ENCODE results near the gene PDXK. TPM values are rescaled to one million over a fixed set of nuclear protein-coding genes. Genes with fewer than 3 reads are reported as not detected.

PDXK gene
- polyA plus RNA-seq, 1 of the 3 experiments (the other 2 are of a cell fraction): 85.7 TPM

DNA sequence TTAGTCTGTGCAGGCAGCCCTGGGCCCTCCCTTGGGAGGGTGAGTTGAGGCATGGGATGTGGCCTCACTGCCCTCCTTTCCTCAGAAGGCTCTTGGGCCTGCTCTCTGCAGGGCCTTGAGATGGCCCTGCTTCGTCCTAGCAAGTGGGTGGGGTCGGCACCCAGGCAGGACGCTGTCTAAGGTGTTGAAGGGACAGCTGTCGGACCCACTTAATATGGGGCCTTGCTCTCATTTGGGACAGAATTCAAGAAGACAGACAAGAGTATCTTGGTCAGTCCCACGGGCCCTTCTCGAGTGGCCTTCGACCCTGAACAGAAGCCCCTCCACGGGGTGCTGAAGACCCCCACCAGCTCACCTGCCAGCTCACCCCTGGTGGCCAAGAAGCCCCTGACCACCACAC is 26.0 kb upstream of the PDXK start:
- CTCF ChIA-PET: interaction anchor here (0.6 to 1.4 kb wide), 2 partner anchors 9 to 20 kb away, joined by 3 to 4 read pairs; no protein-coding TSS in a partner anchor
- no peaks in the 10 kb centered on the region for H3K4me1 ChIP-seq (ENCODE audit: control insufficient read depth in 1 of 2, insufficient read depth in 2 of 2, low read depth in 1 of 2, low read length in 1 of 2)
- no peaks in the 10 kb centered on the region for H3K27me3 ChIP-seq (ENCODE audit: insufficient read depth)
- H3K36me3 ChIP-seq (replicated peaks in 1 of 2; ENCODE audit: control insufficient read depth in 1 of 2, insufficient read depth in 2 of 2, low read length in 1 of 2): peaks cover 15 to 59% of the 10 kb centered on the region in 2 experiments
- no CpG with 5 or more reads among the region's 8 CpGs for WGBS (ENCODE audit: low lambda C conversion rate)
- H3K27ac ChIP-seq (ENCODE audit: low read depth in 2 of 2, low read length in 1 of 2): no peak overlapping the region
- no peak overlapping the region for H3K9ac ChIP-seq
- H3K9me2 ChIP-seq: no peaks in the 10 kb centered on the region
- H3F3A ChIP-seq (replicated peaks; ENCODE audit: insufficient read depth): no peaks in the 10 kb centered on the region
- no peaks in the 10 kb centered on the region for H4K20me1 ChIP-seq (ENCODE audit: insufficient read depth)
- TF ChIP-seq, protein P1, sequence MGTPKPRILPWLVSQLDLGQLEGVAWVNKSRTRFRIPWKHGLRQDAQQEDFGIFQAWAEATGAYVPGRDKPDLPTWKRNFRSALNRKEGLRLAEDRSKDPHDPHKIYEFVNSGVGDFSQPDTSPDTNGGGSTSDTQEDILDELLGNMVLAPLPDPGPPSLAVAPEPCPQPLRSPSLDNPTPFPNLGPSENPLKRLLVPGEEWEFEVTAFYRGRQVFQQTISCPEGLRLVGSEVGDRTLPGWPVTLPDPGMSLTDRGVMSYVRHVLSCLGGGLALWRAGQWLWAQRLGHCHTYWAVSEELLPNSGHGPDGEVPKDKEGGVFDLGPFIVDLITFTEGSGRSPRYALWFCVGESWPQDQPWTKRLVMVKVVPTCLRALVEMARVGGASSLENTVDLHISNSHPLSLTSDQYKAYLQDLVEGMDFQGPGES (IDR thresholded peaks at IDR 0.05; ENCODE audit: low read depth, low read length): no peak
- TF ChIP-seq TAF1 (IDR thresholded peaks at IDR 0.05; ENCODE audit: borderline replicate concordance, low read depth, low read length) (no peak), ELF1 (IDR thresholded peaks at IDR 0.05) (no peak), SMC3 (IDR thresholded peaks at IDR 0.05; ENCODE audit: low read depth, low read length) (no peak), FOXJ3 (CRISPR knock-in tag; IDR thresholded peaks at IDR 0.05) (no peak), TEAD4 (IDR thresholded peaks at IDR 0.05; ENCODE audit: borderline replicate concordance, insufficient read depth) (no peak)
- H3K9me3 ChIP-seq: no peaks in the 10 kb centered on the region
- H2AFZ ChIP-seq (ENCODE audit: low read depth): no peak overlapping the region
- POLR2A ChIA-PET: interaction anchor here (0.6 kb wide), 1 partner anchor 18 kb away, joined by 3 read pairs; no protein-coding TSS in a partner anchor
- DNase-seq: no peak
- H3K4me3 ChIP-seq (ENCODE audit: low read depth in 2 of 2, low read length in 1 of 2): no peak overlapping the region
- H3K4me2 ChIP-seq: no peak overlapping the region
- no peaks in the 10 kb centered on the region for H3K79me2 ChIP-seq (ENCODE audit: insufficient read depth)

DNA sequence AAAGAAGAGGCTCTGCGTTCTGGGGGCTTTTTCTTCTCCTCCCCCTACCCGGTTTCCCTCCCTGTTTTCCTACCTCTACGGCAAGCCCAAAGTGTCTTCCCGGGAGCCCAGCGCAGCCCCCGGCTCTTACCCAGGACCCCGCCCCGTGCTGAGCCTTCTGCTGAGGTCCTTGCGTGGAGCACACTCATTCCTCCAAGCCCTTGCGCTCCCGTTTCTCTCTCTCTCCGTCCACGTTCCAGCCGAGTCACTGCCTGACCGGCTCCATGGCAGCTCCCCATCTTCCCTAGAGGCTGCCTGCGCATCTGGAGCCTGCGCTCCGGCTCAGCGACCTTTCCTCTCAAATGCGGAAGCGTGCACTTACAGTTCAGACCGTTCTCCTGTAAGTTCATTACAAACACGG is 24.9 kb upstream of the PDXK start:
- TF ChIP-seq GATA2 (CRISPR knock-in tag; IDR thresholded peaks at IDR 0.05) (no peak), EZH2phosphoT487 (IDR thresholded peaks at IDR 0.05; ENCODE audit: borderline replicate concordance, low read depth) (no peak), POLR2AphosphoS5 (IDR thresholded peaks at IDR 0.05; ENCODE audit: low read depth, low read length) (no peak), CHD2 (IDR thresholded peaks at IDR 0.05; ENCODE audit: low read length, partially characterized antibody) (no peak), JUND (IDR thresholded peaks at IDR 0.05) (no peak), FOXJ3 (CRISPR knock-in tag; IDR thresholded peaks at IDR 0.05) (no peak), FOSL2 (IDR thresholded peaks at IDR 0.05; ENCODE audit: borderline replicate concordance, low read depth) (no peak), RAD21 (IDR thresholded peaks at IDR 0.05; ENCODE audit: low read length) (no peak), RFX5 (IDR thresholded peaks at IDR 0.05; ENCODE audit: low read length) (no peak), MXI1 (IDR thresholded peaks at IDR 0.05; ENCODE audit: low read depth, low read length) (no peak), SIN3A (IDR thresholded peaks at IDR 0.05; ENCODE audit: borderline replicate concordance, low read depth, low read length) (no peak), MEF2A (IDR thresholded peaks at IDR 0.05; ENCODE audit: borderline replicate concordance, low read depth) (no peak), NRF1 (IDR thresholded peaks at IDR 0.05; ENCODE audit: low read depth, low read length) (no peak), TAF1 (IDR thresholded peaks at IDR 0.05; ENCODE audit: borderline replicate concordance, low read depth, low read length) (no peak), ELF1 (IDR thresholded peaks at IDR 0.05) (no peak)
- TF ChIP-seq, protein P2, sequence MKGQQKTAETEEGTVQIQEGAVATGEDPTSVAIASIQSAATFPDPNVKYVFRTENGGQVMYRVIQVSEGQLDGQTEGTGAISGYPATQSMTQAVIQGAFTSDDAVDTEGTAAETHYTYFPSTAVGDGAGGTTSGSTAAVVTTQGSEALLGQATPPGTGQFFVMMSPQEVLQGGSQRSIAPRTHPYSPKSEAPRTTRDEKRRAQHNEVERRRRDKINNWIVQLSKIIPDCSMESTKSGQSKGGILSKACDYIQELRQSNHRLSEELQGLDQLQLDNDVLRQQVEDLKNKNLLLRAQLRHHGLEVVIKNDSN (IDR thresholded peaks at IDR 0.05; ENCODE audit: borderline replicate concordance, low read depth): no peak
- TF ChIP-seq, protein P1 (IDR thresholded peaks at IDR 0.05; ENCODE audit: low read depth, low read length): no peak
- TF ChIP-seq, protein P3, sequence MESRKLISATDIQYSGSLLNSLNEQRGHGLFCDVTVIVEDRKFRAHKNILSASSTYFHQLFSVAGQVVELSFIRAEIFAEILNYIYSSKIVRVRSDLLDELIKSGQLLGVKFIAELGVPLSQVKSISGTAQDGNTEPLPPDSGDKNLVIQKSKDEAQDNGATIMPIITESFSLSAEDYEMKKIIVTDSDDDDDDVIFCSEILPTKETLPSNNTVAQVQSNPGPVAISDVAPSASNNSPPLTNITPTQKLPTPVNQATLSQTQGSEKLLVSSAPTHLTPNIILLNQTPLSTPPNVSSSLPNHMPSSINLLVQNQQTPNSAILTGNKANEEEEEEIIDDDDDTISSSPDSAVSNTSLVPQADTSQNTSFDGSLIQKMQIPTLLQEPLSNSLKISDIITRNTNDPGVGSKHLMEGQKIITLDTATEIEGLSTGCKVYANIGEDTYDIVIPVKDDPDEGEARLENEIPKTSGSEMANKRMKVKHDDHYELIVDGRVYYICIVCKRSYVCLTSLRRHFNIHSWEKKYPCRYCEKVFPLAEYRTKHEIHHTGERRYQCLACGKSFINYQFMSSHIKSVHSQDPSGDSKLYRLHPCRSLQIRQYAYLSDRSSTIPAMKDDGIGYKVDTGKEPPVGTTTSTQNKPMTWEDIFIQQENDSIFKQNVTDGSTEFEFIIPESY (IDR thresholded peaks at IDR 0.05; ENCODE audit: borderline replicate concordance, low read depth): no peak
- H3K27ac ChIP-seq (ENCODE audit: low read depth in 2 of 2, low read length in 1 of 2): no peak overlapping the region
- no peak overlapping the region for H3K4me2 ChIP-seq
- CTCF ChIA-PET: interaction anchor here (1.2 kb wide), 1 partner anchor 26 kb away, joined by 3 read pairs; no protein-coding TSS in a partner anchor
- H3K9me3 ChIP-seq: no peaks in the 10 kb centered on the region
- H3K27me3 ChIP-seq (ENCODE audit: insufficient read depth): no peaks in the 10 kb centered on the region
- no peaks in the 10 kb centered on the region for H4K20me1 ChIP-seq (ENCODE audit: insufficient read depth)
- 95% methylated on average over 23 of the region's 23 CpGs for WGBS (ENCODE audit: low lambda C conversion rate)
- DNase-seq: no peak
- POLR2A ChIA-PET: no interaction called here
- no peaks in the 10 kb centered on the region for H3F3A ChIP-seq (replicated peaks; ENCODE audit: insufficient read depth)
- peaks cover 15 to 51% of the 10 kb centered on the region in 2 experiments for H3K36me3 ChIP-seq (replicated peaks in 1 of 2; ENCODE audit: control insufficient read depth in 1 of 2, insufficient read depth in 2 of 2, low read length in 1 of 2)
- no peaks in the 10 kb centered on the region for H3K79me2 ChIP-seq (ENCODE audit: insufficient read depth)
- no peaks in the 10 kb centered on the region for H3K9me2 ChIP-seq
- H3K9ac ChIP-seq: no peak overlapping the region
- no peaks in the 10 kb centered on the region for H3K4me1 ChIP-seq (ENCODE audit: control insufficient read depth in 1 of 2, insufficient read depth in 2 of 2, low read depth in 1 of 2, low read length in 1 of 2)
- H3K4me3 ChIP-seq (ENCODE audit: low read depth in 2 of 2, low read length in 1 of 2): no peak overlapping the region
- no peak overlapping the region for H2AFZ ChIP-seq (ENCODE audit: low read depth)

Measured in SK-N-SH (cell line).